ENCODE data around the gene TMEM181.

DNA sequence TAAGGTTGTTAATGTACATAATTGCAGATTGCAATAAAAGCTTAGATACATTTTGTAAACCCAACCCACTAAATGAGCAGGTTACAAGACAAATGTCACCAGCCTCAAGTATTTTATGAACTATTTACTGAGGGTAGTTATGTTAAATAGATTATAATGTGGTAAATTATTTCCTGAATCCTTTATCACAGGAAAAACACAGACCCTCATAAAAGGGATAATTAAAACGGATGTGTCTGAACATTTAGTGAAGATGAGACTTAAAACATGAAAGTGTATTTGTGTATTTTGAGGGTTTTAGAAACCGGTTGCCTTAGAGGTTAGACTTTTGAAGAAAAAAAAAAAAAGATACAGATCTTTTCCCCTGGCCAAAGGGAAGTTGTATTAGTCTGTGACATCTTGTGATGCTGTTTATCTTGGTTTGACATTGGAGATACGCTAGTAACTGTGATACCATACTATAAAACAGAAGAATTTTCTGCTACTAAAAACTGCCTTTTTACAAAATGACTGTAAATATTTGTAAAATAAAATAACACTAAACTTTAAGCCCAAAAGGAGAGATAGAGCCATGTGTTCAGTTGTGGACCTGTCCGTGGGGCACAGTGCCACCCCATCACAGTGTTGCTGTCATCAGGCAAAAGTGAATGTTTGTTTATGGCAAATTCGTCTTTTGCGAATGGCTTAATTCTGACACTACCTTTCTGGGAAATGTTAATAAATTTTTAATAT, 75.0 kb downstream of the TMEM181 start:
- TF ChIP-seq YY1 (IDR thresholded peaks at IDR 0.05; ENCODE audit: insufficient read depth, insufficient read length) = no peak
- TF ChIP-seq ZNF274 (IDR thresholded peaks at IDR 0.05; ENCODE audit: low read depth, low read length) = no peak

Data from NT2/D1 (cell line).